ENCODE data around the gene PKMYT1.
"Not testable (repeated sequence)": the region's sequence is repeated elsewhere in the genome, so short reads cannot be mapped to it uniquely, and the experiment has no call there.

Gene PKMYT1

GRCh38 chr16:2929693-2930092, 50.6 kb downstream of the PKMYT1 start:
- no peak for DNase-seq

- DNase-seq = no peak
Measured at GRCh38 chr16:2928796-2929195, 51.5 kb downstream of the PKMYT1 start.

GRCh38 chr16:2928151-2928550, 52.1 kb downstream of the PKMYT1 start:
- DNase-seq = not testable (repeated sequence)

GRCh38 chr16:2927010-2927646, 53.1 kb downstream of the PKMYT1 start:
- peak; percentile 87 for DNase-seq

- DNase-seq = no peak
Measured at GRCh38 chr16:2926650-2926999, 53.6 kb downstream of the PKMYT1 start.

- DNase-seq = no peak
Measured at GRCh38 chr16:2925951-2926649, 54.1 kb downstream of the PKMYT1 start.

- peak; percentile 50 for DNase-seq
Measured at GRCh38 chr16:2924901-2925755, 55.1 kb downstream of the PKMYT1 start.

GRCh38 chr16:2923481-2923880, 56.8 kb downstream of the PKMYT1 start:
- no peak for DNase-seq

Measured in NCI-H1694 (cell line).